ENCODE data around the gene NUCB1. TPM values are rescaled to one million over a fixed set of nuclear protein-coding genes. Genes with fewer than 3 reads are reported as not detected.
A peak's percentile ranks its signal among the peaks of the same experiment; 100 is the strongest.

NUCB1 gene
- total and polyA plus RNA-seq, 9 of the 15 experiments (the other 6 are each of a cell fraction or from before 2014, with no cell fraction given), result 3.1 to 153 (median 71.7) TPM

- no peak for TF ChIP-seq SAFB2 (IDR thresholded peaks at IDR 0.05; ENCODE audit: borderline replicate concordance, low read depth, low read length, severe bottlenecking)
- no peak for TF ChIP-seq MYBL2 (IDR thresholded peaks at IDR 0.05; ENCODE audit: low read depth)
- TF ChIP-seq MYBL2 (CRISPR knock-in tag; IDR thresholded peaks at IDR 0.05; ENCODE audit: borderline replicate concordance), result no peak
- TF ChIP-seq E2F8 (IDR thresholded peaks at IDR 0.05; ENCODE audit: low read depth, partially characterized antibody), result peak; percentile 17
- no peak for TF ChIP-seq ETV6 (IDR thresholded peaks at IDR 0.05; ENCODE audit: borderline replicate concordance in 1 of 2, low read depth in 2 of 2, low read length in 1 of 2)
- TF ChIP-seq ETV6 (CRISPR knock-in tag; IDR thresholded peaks at IDR 0.05; ENCODE audit: borderline replicate concordance), result peak; percentile 66; the same call in 1 of the 2 replicates
- no peak; the same call in 1 of the 2 replicates for TF ChIP-seq STAT5A (IDR thresholded peaks at IDR 0.05; ENCODE audit: borderline replicate concordance, low read length)
- TF ChIP-seq PRMT5 (CRISPR knock-in tag; IDR thresholded peaks at IDR 0.05), result no peak
- peak; percentile 76; the same call in 1 of the 2 replicates for TF ChIP-seq ZC3H4 (CRISPR knock-in tag; IDR thresholded peaks at IDR 0.05; ENCODE audit: borderline replicate concordance)
- TF ChIP-seq PURB (CRISPR knock-in tag; IDR thresholded peaks at IDR 0.05; ENCODE audit: low read depth), result no peak
- TF ChIP-seq TRIM24 (IDR thresholded peaks at IDR 0.05), result 0 out of 4 replicates have a peak, but pooled peaks of 1 of the 2 experiments have one; percentile 28
- no peak; the same call in 1 of the 2 replicates for TF ChIP-seq CREB3L1 (IDR thresholded peaks at IDR 0.05; ENCODE audit: borderline replicate concordance, low read depth)
- TF ChIP-seq ETS2 (tag; IDR thresholded peaks at IDR 0.05; ENCODE audit: borderline replicate concordance, poor library complexity, severe bottlenecking), result peak; percentile 34
- TF ChIP-seq DLX4 (CRISPR knock-in tag; IDR thresholded peaks at IDR 0.05), result no peak
- TF ChIP-seq, protein P1, sequence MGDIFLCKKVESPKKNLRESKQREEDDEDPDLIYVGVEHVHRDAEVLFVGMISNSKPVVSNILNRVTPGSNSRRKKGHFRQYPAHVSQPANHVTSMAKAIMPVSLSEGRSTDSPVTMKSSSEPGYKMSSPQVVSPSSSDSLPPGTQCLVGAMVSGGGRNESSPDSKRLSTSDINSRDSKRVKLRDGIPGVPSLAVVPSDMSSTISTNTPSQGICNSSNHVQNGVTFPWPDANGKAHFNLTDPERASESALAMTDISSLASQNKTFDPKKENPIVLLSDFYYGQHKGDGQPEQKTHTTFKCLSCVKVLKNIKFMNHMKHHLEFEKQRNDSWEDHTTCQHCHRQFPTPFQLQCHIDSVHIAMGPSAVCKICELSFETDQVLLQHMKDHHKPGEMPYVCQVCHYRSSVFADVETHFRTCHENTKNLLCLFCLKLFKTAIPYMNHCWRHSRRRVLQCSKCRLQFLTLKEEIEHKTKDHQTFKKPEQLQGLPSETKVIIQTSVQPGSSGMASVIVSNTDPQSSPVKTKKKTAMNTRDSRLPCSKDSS (IDR thresholded peaks at IDR 0.05; ENCODE audit: low read depth, partially characterized antibody), result no peak
- TF ChIP-seq PCBP2 (IDR thresholded peaks at IDR 0.05; ENCODE audit: low read depth, low read length, poor library complexity, severe bottlenecking), result no peak
- no peak for TF ChIP-seq JUNB (CRISPR knock-in tag; conservative IDR thresholded peaks at IDR 0.05)
- TF ChIP-seq HIVEP1 (CRISPR knock-in tag; IDR thresholded peaks at IDR 0.05), result 0 out of 2 replicates have a peak, but pooled peaks have one; percentile 7
- TF ChIP-seq HMGN3 (IDR thresholded peaks at IDR 0.05; ENCODE audit: borderline replicate concordance, extremely low read depth, insufficient read length, low read depth, low read length), result peak; percentile 55
- TF ChIP-seq SOX6 (IDR thresholded peaks at IDR 0.05), result peak; percentile 91
- peak; percentile 14; the same call in 1 of the 2 replicates for TF ChIP-seq HDAC2 (IDR thresholded peaks at IDR 0.05)
- TF ChIP-seq NR3C1 (CRISPR knock-in tag; IDR thresholded peaks at IDR 0.05), result no peak
Measured at GRCh38 chr19:48872182-48872883, 27.8 kb upstream of the NUCB1 start, which contains the start of gene PPP1R15A (continued).
